ENCODE measurements around the gene PTPA.

DNA sequence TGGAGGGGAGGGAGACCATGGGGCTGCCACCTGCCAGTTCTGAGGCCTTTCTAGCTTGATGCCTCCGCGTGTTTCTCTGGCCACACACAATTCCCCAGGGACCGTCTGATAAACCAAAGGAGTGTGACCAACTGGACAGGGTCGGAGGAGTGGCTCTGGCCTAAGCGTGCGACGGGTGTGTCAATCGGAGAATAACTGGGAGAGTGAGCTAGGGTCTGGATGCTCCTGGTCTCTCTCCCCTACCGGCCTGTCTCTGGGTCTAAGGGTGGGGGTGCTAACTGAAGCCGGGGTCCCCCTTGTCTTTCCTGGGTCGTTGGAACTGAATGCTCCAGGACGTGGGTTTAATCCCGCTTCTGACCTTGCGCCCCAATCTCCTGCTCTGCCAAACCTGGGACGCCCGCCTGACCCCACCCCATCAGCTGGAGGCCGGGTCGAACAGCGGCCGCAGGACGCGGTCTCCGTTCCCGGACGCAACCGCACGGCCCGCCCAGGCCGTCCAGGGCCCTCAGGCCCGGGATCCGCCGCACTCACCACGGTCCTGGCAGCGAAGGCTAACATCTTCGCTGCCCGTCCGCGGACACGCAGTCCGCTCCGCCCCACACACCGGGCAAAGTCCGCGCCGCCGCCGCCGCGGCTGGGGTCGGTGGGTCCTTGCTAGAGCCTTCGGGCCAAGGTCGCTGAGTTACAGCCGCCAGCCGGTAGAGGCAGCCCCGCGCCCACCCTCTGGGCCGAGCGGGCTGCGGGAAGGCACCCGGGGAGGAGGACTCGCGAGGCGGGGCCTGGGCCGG, 1.1 kb upstream of the PTPA start:
- TF ChIP-seq YY1 (IDR thresholded peaks at IDR 0.05; ENCODE audit: insufficient read depth, insufficient read length) (no peak), ZNF274 (IDR thresholded peaks at IDR 0.05; ENCODE audit: low read depth, low read length) (no peak), SUZ12 (IDR thresholded peaks at IDR 0.05; ENCODE audit: extremely low read depth, insufficient read depth, insufficient read length) (no peak)
